ENCODE data around the gene PLCE1.
"Not testable (repeated sequence)": the region's sequence is repeated elsewhere in the genome, so short reads cannot be mapped to it uniquely, and the experiment has no call there.

GRCh38 chr10:93970433-93971010 is 23.2 kb upstream of the PLCE1 start:
- TF ChIP-seq CTCF, EZH2 (IDR thresholded peaks at IDR 0.05): not testable (repeated sequence)

Data from neural progenitor cell (in vitro differentiated cells).